Cardiac muscle cell (in vitro differentiated cells and primary cell): ENCODE measurements around the gene FAM184B. TPM values are rescaled to one million over a fixed set of nuclear protein-coding genes. Genes with fewer than 3 reads are reported as not detected.

Experiments
- DNase-seq, 2 donors: peaks; one replicate each; pipeline versions ENCODE4 v3.0.0 to v3.0.0-alpha.2; 2010 to 2017; ENCODE audit warnings: low read depth in 1 of 2, low spot score in 1 of 2
- H3K27ac ChIP-seq: fragments of 200-600 bp; sonication (generic); 2 replicates; pipeline ENCODE4 v1.5.1; 2016
- H3K27me3 ChIP-seq: fragments of 200-600 bp; sonication (generic); 2 replicates; pipeline ENCODE4 v1.6.0; 2016; ENCODE audit warnings: control low read depth
- H3K36me3 ChIP-seq: fragments of 200-600 bp; sonication (generic); 2 replicates; pipeline ENCODE4 v1.5.1; 2016; ENCODE audit warnings: control low read depth
- H3K4me1 ChIP-seq: fragments of 200-600 bp; sonication (generic); 2 replicates; pipeline ENCODE4 v1.8.1; 2017; ENCODE audit warnings: low read depth, mild to moderate bottlenecking, mixed run types
- H3K4me3 ChIP-seq: fragments of 200-600 bp; sonication (generic); 2 replicates; pipeline ENCODE4 v1.5.1; 2016; ENCODE audit warnings: mild to moderate bottlenecking
- H3K9me3 ChIP-seq: fragments of 200-600 bp; sonication (generic); 2 replicates; pipeline ENCODE4 v1.5.1; 2017; ENCODE audit warnings: low read depth, mild to moderate bottlenecking, control low read depth
- CTCF ChIP-seq: IDR thresholded peaks from 2 replicates; pipeline ENCODE4 v1.5.1; 2012; ENCODE audit warnings: low read depth, mild to moderate bottlenecking, low read length
- polyA plus RNA-seq: library from polyadenylated mRNA; unstranded; fragments of >200 nt; fragmentation: Nextera tagmentation; extraction: Ambion mirVana; gene quantifications from 2 replicates; pipeline ENCODE4 v1.2.1, GENCODE V29; 2016
- total RNA-seq: library from RNA; depleted of rRNA; stranded (reverse); fragments of >200 nt; gene quantifications from 2 replicates; pipeline ENCODE4 v1.2.3, GENCODE V29; 2016

The FAM184B gene
- total and polyA plus RNA-seq, 2 experiments from 2014 or later = not detected

GRCh38 chr4:17807446-17807845 is 26.0 kb upstream of the FAM184B start:
- no peak overlapping the region for H3K27ac ChIP-seq
- no peak for TF ChIP-seq CTCF
- peaks cover 22% of the 10 kb centered on the region for H3K36me3 ChIP-seq
- H3K4me1 ChIP-seq = peaks cover 25% of the 10 kb centered on the region
- DNase-seq = peak in 1 of 2 donors; percentile 40
- no peaks in the 10 kb centered on the region for H3K9me3 ChIP-seq
- no peak overlapping the region for H3K4me3 ChIP-seq
- H3K27me3 ChIP-seq = no peaks in the 10 kb centered on the region

GRCh38 chr4:17805580-17806155 is 24.2 kb upstream of the FAM184B start:
- H3K27ac ChIP-seq = no peak overlapping the region
- H3K4me3 ChIP-seq = no peak overlapping the region
- H3K27me3 ChIP-seq = no peaks in the 10 kb centered on the region
- H3K4me1 ChIP-seq = peaks cover 18% of the 10 kb centered on the region
- no peak for TF ChIP-seq CTCF
- no peaks in the 10 kb centered on the region for H3K9me3 ChIP-seq
- no peak for DNase-seq
- H3K36me3 ChIP-seq = peaks cover 33% of the 10 kb centered on the region

DNA sequence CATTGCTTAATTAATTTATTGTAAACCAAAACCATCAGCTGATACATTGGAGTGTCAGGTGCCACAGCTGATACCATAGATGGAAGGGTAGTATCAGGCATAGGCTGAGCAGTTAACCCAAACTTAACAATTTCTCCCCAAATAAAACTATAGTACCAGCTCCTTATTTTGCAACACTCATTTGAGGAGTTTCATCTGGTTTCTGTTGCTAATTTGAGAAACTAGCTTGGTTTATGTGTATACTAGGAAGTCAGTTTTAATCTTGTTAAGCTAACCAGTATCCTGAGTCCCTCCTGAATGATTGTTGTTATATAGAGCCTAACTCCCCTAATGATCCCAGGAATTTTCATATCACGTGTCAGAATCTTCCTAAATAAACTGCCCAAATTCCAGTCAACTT is 16.4 kb upstream of the FAM184B start:
- Histone ChIP-seq H3K27me3 (no peaks in the 10 kb centered on the region), H3K4me1 (no peaks in the 10 kb centered on the region), H3K4me3 (no peak overlapping the region), H3K36me3 (peaks cover 22% of the 10 kb centered on the region), H3K9me3 (no peaks in the 10 kb centered on the region), H3K27ac (no peak overlapping the region)
- no peak for DNase-seq
- TF ChIP-seq CTCF = no peak

- no peak for DNase-seq
- H3K27ac ChIP-seq = no peak overlapping the region
- H3K4me3 ChIP-seq = no peak overlapping the region
- no peaks in the 10 kb centered on the region for H3K9me3 ChIP-seq
- H3K36me3 ChIP-seq = peaks cover 3% of the 10 kb centered on the region
- no peaks in the 10 kb centered on the region for H3K4me1 ChIP-seq
- H3K27me3 ChIP-seq = no peaks in the 10 kb centered on the region
- TF ChIP-seq CTCF = no peak
Observed at GRCh38 chr4:17794730-17795129, 13.3 kb upstream of the FAM184B start.

DNA sequence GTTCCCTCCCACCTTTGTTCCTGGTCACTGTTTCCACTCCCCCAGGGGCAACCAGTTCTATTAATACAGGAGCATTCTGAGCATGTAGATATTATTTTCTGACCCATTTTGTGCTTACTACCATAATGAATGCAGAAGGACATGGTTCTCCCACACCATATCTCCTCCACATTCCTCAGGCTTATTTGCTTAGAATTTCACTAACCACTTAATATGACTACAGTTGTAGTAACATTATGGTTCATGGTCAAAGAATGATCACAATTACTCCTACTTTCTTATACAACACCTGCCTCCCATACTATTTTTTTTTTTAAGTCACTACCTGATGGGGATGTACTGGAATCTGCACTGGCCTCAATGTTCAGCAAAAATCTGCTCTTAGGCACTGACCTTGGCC is 7.5 kb upstream of the FAM184B start:
- Histone ChIP-seq H3K36me3 (no peaks in the 10 kb centered on the region), H3K9me3 (no peaks in the 10 kb centered on the region), H3K4me3 (no peak overlapping the region), H3K27ac (no peak overlapping the region), H3K4me1 (no peaks in the 10 kb centered on the region), H3K27me3 (peaks cover 3% of the 10 kb centered on the region)
- no peak for TF ChIP-seq CTCF
- DNase-seq = no peak
